Mammary epithelial cell (primary cell): Measurements from ENCODE around the gene ASB2.

Experiments used
- EZH2 ChIP-seq: IDR thresholded peaks from 2 replicates; pipeline ENCODE4 v1.6.1; 2012; ENCODE audit warnings: low read length, inconsistent platforms, borderline replicate concordance
- TF ChIP-seq, protein P1 (sequence below), 2 donors: IDR thresholded peaks in 1 of 2; conservative IDR thresholded peaks in 1 of 2; 2 replicates each; pipeline ENCODE4 v1.5.1; 2011 to 2012; ENCODE audit warnings: inconsistent platforms in 2 of 2, low read length in 2 of 2, mild to moderate bottlenecking in 2 of 2, control low read depth in 1 of 2, low read depth in 1 of 2; ENCODE audit not compliant: insufficient read depth in 1 of 2; ENCODE audit errors: extremely low read depth in 1 of 2

DNA sequence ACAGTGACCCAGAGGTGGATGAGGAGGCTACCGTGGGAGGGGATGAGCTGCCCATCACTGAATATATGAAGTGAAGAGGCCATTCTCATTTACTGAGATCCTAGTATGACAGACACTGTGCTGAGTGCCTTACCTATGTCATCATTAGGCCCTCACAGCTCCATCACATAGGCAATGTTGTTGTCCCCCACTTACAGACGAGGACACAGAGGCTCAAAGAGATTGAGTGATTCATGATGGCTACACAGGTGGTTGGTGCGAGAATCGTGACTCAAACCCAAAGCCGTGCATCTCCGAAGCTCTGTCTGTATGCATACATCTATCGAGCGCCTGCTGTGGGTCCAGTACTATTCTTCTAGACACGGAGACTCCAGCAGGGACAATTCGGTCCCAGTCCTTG is 14.8 kb upstream of the ASB2 start:
- no peak for TF ChIP-seq EZH2
- TF ChIP-seq, protein P1, sequence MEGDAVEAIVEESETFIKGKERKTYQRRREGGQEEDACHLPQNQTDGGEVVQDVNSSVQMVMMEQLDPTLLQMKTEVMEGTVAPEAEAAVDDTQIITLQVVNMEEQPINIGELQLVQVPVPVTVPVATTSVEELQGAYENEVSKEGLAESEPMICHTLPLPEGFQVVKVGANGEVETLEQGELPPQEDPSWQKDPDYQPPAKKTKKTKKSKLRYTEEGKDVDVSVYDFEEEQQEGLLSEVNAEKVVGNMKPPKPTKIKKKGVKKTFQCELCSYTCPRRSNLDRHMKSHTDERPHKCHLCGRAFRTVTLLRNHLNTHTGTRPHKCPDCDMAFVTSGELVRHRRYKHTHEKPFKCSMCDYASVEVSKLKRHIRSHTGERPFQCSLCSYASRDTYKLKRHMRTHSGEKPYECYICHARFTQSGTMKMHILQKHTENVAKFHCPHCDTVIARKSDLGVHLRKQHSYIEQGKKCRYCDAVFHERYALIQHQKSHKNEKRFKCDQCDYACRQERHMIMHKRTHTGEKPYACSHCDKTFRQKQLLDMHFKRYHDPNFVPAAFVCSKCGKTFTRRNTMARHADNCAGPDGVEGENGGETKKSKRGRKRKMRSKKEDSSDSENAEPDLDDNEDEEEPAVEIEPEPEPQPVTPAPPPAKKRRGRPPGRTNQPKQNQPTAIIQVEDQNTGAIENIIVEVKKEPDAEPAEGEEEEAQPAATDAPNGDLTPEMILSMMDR (conservative IDR thresholded peaks at IDR 0.05 in 1 of 2, IDR thresholded peaks at IDR 0.05 in 1 of 2; ENCODE audit: extremely low read depth in 1 of 2, insufficient read depth in 1 of 2, low read depth in 1 of 2, low read length in 2 of 2): no peak
